ENCODE data around the gene PLAU. TPM values are rescaled to one million over a fixed set of nuclear protein-coding genes. Genes with fewer than 3 reads are reported as not detected.

PLAU gene
- total RNA-seq, 4 donors from 2014 or later: 7.3 to 75.2 (median 31.9) TPM

DNA sequence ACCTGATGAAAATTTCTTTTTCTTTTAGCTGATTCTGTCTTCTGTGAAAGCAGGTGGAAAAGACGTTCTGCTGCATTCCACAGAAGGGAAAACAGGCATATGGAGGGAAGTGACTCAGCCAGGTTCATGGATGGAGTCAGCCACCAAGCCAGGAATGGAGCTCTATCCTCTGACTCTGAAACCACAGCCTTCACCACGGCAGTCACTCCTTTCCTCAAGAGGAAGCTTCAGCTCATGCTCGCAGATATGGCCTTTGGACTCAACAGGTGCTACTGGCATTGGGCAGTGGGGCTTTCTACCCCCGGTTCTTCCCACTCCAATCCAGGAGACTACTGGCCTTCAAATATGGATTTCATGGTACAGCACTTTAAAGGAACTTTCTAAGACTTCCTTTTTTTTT, 11.5 kb upstream of the PLAU start:
- TF ChIP-seq, protein P1, sequence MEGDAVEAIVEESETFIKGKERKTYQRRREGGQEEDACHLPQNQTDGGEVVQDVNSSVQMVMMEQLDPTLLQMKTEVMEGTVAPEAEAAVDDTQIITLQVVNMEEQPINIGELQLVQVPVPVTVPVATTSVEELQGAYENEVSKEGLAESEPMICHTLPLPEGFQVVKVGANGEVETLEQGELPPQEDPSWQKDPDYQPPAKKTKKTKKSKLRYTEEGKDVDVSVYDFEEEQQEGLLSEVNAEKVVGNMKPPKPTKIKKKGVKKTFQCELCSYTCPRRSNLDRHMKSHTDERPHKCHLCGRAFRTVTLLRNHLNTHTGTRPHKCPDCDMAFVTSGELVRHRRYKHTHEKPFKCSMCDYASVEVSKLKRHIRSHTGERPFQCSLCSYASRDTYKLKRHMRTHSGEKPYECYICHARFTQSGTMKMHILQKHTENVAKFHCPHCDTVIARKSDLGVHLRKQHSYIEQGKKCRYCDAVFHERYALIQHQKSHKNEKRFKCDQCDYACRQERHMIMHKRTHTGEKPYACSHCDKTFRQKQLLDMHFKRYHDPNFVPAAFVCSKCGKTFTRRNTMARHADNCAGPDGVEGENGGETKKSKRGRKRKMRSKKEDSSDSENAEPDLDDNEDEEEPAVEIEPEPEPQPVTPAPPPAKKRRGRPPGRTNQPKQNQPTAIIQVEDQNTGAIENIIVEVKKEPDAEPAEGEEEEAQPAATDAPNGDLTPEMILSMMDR (IDR thresholded peaks at IDR 0.05): no peak
- DNase-seq (ENCODE audit: low spot score) (no peak), ATAC-seq (ENCODE audit: low FRiP score) (no peak)

GRCh38 chr10:73900064-73900463, 10.9 kb upstream of the PLAU start:
- TF ChIP-seq, protein P1 (IDR thresholded peaks at IDR 0.05): no peak
- ATAC-seq (ENCODE audit: low FRiP score) (no peak), DNase-seq (ENCODE audit: low spot score) (no peak)

DNA sequence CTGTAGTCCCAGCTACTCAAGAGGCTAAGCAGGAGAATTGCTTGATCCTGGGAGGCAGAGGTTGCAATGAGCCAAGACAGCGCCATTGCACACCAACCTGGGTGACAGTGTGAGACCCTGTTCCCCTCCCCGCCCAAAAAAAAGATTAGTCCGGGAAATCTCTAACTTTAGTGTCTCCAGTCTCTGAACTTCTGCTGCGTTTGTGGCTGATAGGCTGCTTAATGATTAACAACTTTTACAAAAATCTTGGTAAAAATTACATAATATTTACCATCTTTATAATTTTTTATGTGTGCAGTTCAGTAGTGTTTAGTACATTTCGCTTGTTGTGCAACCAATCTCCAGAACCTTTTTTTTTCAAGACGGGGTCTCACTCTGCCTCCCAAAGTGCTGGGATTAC, 9.7 kb upstream of the PLAU start:
- no peak for ATAC-seq (ENCODE audit: low FRiP score)
- no peak for DNase-seq (ENCODE audit: low spot score)
- TF ChIP-seq, protein P1 (IDR thresholded peaks at IDR 0.05): no peak

DNA sequence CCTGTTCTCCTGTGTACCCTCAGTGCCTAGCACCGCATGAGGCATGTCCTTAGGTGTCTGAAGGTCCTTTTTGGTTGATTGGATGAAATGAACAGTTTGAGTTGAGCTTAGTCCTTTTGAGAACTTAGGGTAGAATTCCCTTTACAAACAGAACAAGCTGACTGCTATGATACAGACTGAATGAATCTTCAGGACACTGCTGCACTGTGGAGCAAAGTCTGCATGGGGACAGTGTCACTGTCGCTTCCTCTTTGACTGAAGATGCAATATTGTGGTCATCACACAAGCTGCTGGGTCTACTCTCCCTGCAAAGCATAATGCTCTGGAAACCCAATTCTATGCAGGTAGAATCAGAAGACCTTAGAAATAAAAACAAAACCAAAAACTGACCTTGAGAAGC, 8.6 kb upstream of the PLAU start:
- ATAC-seq (ENCODE audit: low FRiP score) (no peak), DNase-seq (ENCODE audit: low spot score) (no peak)
- TF ChIP-seq, protein P1 (IDR thresholded peaks at IDR 0.05): no peak

DNA sequence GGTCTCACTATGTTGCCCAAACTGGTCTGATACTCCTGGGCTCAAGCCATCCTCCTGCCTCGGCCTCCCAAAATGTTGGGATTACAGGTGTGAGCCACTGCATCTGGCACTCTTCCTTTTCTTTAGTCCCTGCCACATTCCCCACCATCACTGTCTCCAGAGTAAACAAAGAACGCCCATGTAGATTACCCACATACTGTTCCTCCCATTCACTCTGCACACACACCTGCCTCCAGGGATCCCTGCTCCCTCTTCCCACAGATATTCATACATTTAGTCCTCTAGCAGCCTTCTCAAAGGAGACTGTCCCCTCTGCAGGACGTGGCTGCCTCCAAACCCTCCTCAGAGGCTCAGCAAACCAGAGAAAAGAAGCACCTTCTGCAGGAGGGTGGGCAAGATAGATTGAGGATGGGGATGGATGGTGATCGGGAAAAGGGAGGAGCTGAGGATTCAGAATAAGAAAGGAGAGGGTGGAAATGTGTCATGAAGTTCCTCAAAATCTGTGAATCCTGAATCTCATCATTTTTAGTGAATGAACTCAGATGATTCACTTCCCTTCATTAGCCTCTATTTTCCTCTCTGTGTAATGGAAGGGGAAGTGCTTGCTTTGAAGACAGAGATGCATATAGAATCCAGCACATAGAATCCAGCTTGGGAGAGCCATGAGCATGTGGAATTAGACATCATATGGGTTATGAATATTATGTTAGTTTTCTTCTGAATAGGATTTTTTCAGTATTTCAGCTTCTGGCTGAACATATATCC, 5.5 kb upstream of the PLAU start:
- ATAC-seq (ENCODE audit: low FRiP score): no peak
- TF ChIP-seq, protein P1 (IDR thresholded peaks at IDR 0.05): no peak
- no peak for DNase-seq (ENCODE audit: low spot score)

DNA sequence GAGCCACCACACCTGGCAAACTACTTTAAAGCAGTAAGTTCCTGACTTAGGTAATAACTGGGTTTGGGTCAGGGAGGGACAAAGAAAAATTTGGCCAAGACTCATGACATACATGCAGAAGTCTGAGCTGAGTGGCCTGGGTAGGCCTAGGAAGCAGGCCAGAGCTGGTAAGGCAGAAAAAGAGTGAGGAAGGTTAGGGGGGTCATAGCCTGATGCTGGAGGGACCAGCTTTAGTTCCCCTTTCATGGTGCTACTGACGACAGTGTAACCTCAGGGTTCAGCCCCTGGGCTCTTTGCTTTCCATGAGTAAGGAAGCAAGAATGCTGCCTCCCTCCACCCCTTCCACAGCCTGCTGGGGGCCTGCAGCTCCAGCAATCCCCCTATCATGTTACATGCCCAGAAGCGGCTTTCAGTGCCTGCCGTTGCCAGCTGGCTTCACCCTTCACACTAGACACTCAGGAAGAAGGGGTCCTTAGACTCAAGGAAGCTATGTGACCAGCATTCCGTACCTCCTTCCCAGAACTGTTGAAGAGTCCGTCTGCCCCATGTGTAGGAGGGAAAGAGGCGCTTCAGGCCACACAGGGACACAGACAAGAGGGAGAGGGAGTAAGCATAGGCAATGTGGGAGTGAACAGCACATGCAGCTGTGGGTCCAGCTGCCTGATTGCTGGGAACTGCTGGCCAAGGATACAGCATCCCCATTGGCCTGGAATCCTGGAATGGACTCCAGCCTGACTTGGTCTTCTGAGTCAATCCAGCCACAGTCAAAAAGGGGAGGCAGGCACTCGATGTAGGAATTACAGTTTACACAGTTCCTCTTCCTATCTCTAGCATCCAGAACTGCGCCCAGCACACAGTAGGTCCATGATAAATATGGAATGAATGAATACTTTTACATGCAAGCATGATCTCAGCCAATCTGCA, 4.1 kb upstream of the PLAU start:
- DNase-seq (ENCODE audit: low spot score) (no peak), ATAC-seq (ENCODE audit: low FRiP score) (peak; percentile 80)
- TF ChIP-seq, protein P1 (IDR thresholded peaks at IDR 0.05): no peak

All from omental fat pad (tissue), 4 donors.